ENCODE measurements around the gene C3orf62. TPM values are rescaled to one million over a fixed set of nuclear protein-coding genes. Genes with fewer than 3 reads are reported as not detected.
A peak's percentile ranks its signal among the peaks of the same experiment; 100 is the strongest.
"Not testable (repeated sequence)": the region's sequence is repeated elsewhere in the genome, so short reads cannot be mapped to it uniquely, and the experiment has no call there.

Gene C3orf62
- total RNA-seq, 6 donors from 2014 or later = 4.2 to 15.7 (median 7.1) TPM

DNA sequence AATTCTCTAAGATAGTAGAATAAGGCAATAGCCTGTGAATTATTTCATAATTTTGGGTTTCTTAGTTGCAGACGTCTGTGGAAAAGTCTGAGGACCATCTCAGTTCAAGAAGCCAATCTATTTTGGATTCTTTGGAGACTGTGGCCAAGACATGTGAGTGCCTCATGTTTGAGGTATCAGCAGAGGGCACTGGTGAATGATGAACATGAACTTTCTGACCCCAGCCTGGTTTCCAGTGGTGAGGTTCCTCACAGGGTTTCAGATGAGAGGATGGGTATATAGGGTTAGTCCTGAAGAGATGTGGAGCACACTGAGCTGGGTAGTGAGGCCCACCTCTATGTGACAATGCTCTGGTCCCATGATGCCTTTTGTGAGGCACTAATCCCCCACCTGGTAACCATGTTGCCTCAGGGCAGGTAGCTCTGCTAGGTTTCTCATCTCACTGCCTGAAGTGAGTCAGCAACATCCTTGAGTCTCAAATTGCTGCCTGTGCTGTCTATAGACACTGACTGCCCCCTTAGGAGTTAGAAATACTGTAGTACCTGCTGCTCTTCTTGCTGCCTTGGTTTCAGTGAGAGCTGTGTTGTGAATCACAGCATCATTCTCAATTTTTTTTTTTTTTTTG is 32.3 kb downstream of the C3orf62 start:
- no peaks in the 10 kb centered on the region for H3K36me3 ChIP-seq
- peak overlapping the region in 1 of 4 donors; percentile 21 for H3K27ac ChIP-seq
- peaks cover 0 to 16% (median 8%) of the 10 kb centered on the region in 4 donors for H3K4me1 ChIP-seq
- H3K27me3 ChIP-seq = no peaks in the 10 kb centered on the region
- H3K4me3 ChIP-seq = no peak overlapping the region
- no peak for TF ChIP-seq POLR2AphosphoS5 (IDR thresholded peaks at IDR 0.05)
- peak in 1 of 4 donors; percentile 30 for TF ChIP-seq EP300 (IDR thresholded peaks at IDR 0.05)
- TF ChIP-seq, protein P1, sequence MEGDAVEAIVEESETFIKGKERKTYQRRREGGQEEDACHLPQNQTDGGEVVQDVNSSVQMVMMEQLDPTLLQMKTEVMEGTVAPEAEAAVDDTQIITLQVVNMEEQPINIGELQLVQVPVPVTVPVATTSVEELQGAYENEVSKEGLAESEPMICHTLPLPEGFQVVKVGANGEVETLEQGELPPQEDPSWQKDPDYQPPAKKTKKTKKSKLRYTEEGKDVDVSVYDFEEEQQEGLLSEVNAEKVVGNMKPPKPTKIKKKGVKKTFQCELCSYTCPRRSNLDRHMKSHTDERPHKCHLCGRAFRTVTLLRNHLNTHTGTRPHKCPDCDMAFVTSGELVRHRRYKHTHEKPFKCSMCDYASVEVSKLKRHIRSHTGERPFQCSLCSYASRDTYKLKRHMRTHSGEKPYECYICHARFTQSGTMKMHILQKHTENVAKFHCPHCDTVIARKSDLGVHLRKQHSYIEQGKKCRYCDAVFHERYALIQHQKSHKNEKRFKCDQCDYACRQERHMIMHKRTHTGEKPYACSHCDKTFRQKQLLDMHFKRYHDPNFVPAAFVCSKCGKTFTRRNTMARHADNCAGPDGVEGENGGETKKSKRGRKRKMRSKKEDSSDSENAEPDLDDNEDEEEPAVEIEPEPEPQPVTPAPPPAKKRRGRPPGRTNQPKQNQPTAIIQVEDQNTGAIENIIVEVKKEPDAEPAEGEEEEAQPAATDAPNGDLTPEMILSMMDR (IDR thresholded peaks at IDR 0.05) = no peak
- H3K9me3 ChIP-seq = no peaks in the 10 kb centered on the region
- 48 to 52% methylated on average over 1 of the region's 1 CpG for WGBS, 2 donors
- DNase-seq = peak in 1 of 2 donors; percentile 36
- peak in 1 of 2 donors; percentile 19 for ATAC-seq (ENCODE audit: low FRiP score in 2 of 2)

DNA sequence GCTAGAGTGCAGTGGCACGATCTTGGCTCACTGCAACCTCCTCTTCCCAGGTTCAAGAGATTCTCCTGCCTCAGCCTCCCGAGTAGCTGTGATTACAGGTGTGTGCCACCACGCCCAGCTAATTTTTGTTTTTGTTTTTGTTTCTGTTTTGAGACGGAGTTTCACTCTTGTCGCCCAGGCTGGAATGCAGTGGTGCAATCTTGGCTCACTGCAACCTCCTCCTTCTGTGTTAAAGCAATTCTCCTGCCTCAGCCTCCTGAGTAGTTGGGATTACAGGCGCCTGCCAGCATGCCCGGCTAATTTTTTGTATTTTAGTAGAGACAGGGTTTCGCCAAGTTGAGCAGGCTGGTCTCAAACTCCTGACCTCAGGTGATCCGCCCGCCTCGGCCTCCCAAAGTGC is 36.9 kb downstream of the C3orf62 start:
- ATAC-seq (ENCODE audit: low FRiP score in 2 of 2); H3K4me3 ChIP-seq; H3K27me3 ChIP-seq; H3K36me3 ChIP-seq; DNase-seq; H3K9me3 ChIP-seq: not testable (repeated sequence)
- WGBS, 2 donors = 86 to 91% methylated on average over 11 of the region's 11 CpGs
- H3K4me1 ChIP-seq = peaks cover 5 to 15% (median 9%) of the 10 kb centered on the region in 4 donors
- H3K27ac ChIP-seq = peak overlapping the region in 1 of 4 donors; percentile 70

DNA sequence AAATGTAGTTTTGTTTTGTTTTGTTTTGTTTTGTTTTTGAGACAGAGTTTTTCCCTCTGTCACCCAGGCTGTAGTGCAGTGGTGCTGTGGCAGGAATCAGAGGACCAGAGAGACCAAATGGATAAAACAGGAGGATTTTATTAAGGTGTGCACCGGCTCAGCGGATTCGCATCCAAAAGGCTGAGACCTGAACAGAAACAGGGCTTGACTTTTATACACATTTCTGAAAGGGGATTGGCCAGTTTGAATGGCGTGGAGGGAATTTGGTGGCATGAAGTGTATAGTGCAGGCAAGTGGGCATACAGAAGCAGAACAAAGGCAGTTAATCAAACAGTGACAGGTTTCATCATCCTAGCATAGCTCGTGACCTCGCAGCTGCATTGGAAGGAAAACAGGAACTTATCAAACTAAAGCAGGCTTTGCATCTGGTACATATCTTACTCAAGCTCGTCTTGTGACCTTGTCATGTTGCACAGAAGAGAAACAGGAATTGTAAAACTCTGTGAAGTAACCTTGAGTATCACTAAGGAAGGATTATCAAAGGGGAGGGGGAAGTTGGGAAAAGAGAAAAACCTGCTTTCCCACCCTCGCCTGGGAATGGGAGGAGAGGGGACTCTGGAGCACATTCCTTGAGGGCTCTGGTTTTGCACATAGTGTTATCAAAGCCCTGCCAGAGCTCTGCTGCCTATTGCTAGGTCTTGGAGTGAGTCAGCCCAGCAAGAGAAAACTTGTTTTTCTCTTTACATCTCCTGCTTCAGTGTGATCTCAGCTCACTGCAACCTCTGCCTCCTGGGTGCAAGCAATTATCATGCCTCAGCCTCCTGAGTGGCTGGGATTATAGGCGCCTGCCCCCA is 38.5 kb downstream of the C3orf62 start:
- ATAC-seq (ENCODE audit: low FRiP score in 2 of 2) (peak; percentile 86 to 91), DNase-seq (peak in 1 of 2 donors; percentile 71)
- peaks cover 5 to 15% (median 9%) of the 10 kb centered on the region in 4 donors for H3K4me1 ChIP-seq
- peaks cover 2 to 10% (median 6%) of the 10 kb centered on the region in 4 donors for H3K9me3 ChIP-seq
- no peak overlapping the region for H3K4me3 ChIP-seq
- no peaks in the 10 kb centered on the region for H3K27me3 ChIP-seq
- TF ChIP-seq POLR2A (IDR thresholded peaks at IDR 0.05) = no peak
- TF ChIP-seq EP300 (IDR thresholded peaks at IDR 0.05) = peak in 2 of 4 donors; percentile 48 to 94
- TF ChIP-seq POLR2AphosphoS5 (IDR thresholded peaks at IDR 0.05) = peak; percentile 45 to 56
- TF ChIP-seq, protein P1 (IDR thresholded peaks at IDR 0.05) = no peak
- no peaks in the 10 kb centered on the region for H3K36me3 ChIP-seq
- WGBS, 2 donors = 52 to 55% methylated on average over 9 of the region's 9 CpGs
- H3K27ac ChIP-seq = peak overlapping the region; percentile 67 to 75 (median 70)

DNA sequence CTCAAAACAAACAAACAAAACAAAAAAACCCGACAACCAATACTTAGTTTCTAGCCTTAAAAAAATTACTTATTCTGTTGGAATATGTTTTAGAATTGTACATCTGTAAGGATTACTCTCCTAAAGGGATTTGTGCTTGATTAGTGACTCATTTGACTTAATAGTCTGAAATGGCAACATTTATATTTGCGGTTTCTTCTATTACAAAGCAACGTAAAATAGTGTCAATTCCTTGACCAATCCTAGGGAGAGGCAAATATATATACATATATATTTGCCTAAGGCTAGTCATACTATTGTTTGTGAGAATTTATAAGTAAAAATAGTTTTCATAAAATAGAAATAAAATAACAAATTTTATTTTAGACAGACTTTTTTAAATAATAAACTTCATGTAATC is 39.7 kb downstream of the C3orf62 start:
- TF ChIP-seq EP300 (IDR thresholded peaks at IDR 0.05) (no peak), POLR2AphosphoS5 (IDR thresholded peaks at IDR 0.05) (no peak), POLR2A (IDR thresholded peaks at IDR 0.05) (no peak)
- TF ChIP-seq, protein P1 (IDR thresholded peaks at IDR 0.05) = no peak
- ATAC-seq (ENCODE audit: low FRiP score in 2 of 2) = no peak
- WGBS, 2 donors = 91 to 94% methylated on average over 3 of the region's 3 CpGs

DNA sequence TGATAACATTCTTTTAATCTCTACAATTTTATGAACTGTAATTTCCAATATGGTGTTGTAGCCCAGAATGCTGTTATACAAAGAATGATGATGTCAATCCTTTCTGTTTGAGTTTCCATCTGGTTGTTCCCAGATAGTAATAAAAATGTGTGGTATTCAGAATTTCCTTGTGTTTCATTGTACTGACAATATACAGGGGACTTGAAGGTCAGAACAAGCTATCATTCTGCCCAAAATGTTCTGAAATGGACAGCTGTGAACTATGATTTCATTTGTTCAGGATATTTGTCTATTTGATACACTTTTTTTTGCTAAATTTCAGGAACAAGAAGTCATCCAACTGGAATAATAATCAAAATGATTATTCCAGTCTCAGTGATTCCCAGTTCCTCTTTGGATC is 40.8 kb downstream of the C3orf62 start:
- Histone ChIP-seq H3K27me3 (no peaks in the 10 kb centered on the region), H3K4me1 (peaks cover 5 to 15% (median 9%) of the 10 kb centered on the region in 4 donors), H3K4me3 (no peak overlapping the region), H3K36me3 (no peaks in the 10 kb centered on the region), H3K9me3 (peaks cover 5 to 32% (median 14%) of the 10 kb centered on the region in 4 donors), H3K27ac (no peak overlapping the region)
- no peak for ATAC-seq (ENCODE audit: low FRiP score in 2 of 2)
- no peak for DNase-seq
- no peak for TF ChIP-seq POLR2A (IDR thresholded peaks at IDR 0.05)
- TF ChIP-seq, protein P1 (IDR thresholded peaks at IDR 0.05) = no peak
- TF ChIP-seq POLR2AphosphoS5 (IDR thresholded peaks at IDR 0.05) = no peak
- TF ChIP-seq EP300 (IDR thresholded peaks at IDR 0.05) = no peak

More for the DNA sequence above, 39.7 kb downstream of the C3orf62 start:
- Histone ChIP-seq H3K36me3 (no peaks in the 10 kb centered on the region), H3K4me1 (peaks cover 5 to 15% (median 9%) of the 10 kb centered on the region in 4 donors), H3K4me3 (no peak overlapping the region), H3K27ac (no peak overlapping the region), H3K27me3 (no peaks in the 10 kb centered on the region), H3K9me3 (peaks cover 4 to 22% (median 13%) of the 10 kb centered on the region in 4 donors)
- no peak for DNase-seq

DNA sequence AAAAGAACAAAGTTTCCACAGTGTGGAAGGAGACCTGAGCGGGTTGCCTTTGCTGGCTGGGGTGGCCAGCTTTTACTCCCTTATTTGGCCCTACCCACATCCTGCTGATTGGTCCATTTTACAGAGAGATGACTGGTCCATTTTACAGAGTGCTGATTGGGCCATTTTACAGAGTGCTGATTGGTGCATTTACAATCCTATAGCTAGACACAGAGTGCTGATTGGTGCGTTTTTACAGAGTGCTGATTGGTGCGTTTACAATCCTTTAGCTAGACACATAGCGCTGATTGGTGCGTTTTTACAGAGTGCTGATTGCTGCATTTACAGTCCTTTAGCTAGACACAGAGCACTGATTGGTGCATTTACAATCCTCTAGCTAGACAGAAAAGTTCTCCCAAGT is 48.2 kb downstream of the C3orf62 start:
- not testable (repeated sequence) for H3K27ac ChIP-seq; H3K4me3 ChIP-seq; H3K36me3 ChIP-seq; DNase-seq; H3K27me3 ChIP-seq; H3K4me1 ChIP-seq; ATAC-seq (ENCODE audit: low FRiP score in 2 of 2)
- 91 to 94% methylated on average over 5 of the region's 5 CpGs for WGBS, 2 donors
- H3K9me3 ChIP-seq = peaks cover 20 to 70% (median 42%) of the 10 kb centered on the region in 4 donors

All from upper lobe of left lung (tissue), 6 donors.